Uterus (tissue), 4 donors: Measurements from ENCODE around the gene ZFX. TPM values are rescaled to one million over a fixed set of nuclear protein-coding genes. Genes with fewer than 3 reads are reported as not detected.
A peak's percentile ranks its signal among the peaks of the same experiment; 100 is the strongest.

Source experiments
- DNase-seq, 2 donors: peaks; one replicate each; pipeline ENCODE4 v3.0.0-alpha.2; 2019 to 2020
- H3K27ac ChIP-seq, 2 donors: fragments of 200-600 bp; sonication (generic); 1 replicate in 1 of 2; 2 replicates in 1 of 2; pipeline ENCODE4 v1.5.1; 2016 to 2018
- H3K27me3 ChIP-seq, 2 donors: fragments of 200-600 bp; sonication (generic); one replicate each; pipeline ENCODE4 v1.5.1; 2018 to 2019; ENCODE audit warnings: control low read depth in 1 of 2
- H3K36me3 ChIP-seq, 2 donors: fragments of 200-600 bp; sonication (generic); one replicate each; pipeline ENCODE4 v1.5.1; 2019; ENCODE audit warnings: control low read depth in 1 of 2
- H3K4me1 ChIP-seq, 2 donors: fragments of 200-600 bp; sonication (generic); one replicate each; pipeline ENCODE4 v1.5.1; 2018 to 2019; ENCODE audit warnings: control low read depth in 1 of 2
- H3K4me3 ChIP-seq, 2 donors: fragments of 200-600 bp; sonication (generic); 1 replicate in 1 of 2; 2 replicates in 1 of 2; pipeline ENCODE4 v1.5.1; 2018 to 2019; ENCODE audit warnings: mild to moderate bottlenecking in 1 of 2
- H3K9me3 ChIP-seq, 2 donors: fragments of 200-600 bp; sonication (generic); one replicate each; pipeline ENCODE4 v1.5.1; 2019; ENCODE audit warnings: control low read depth in 1 of 2
- POLR2A ChIP-seq, 2 donors: fragments of 450-650 bp; IDR thresholded peaks; one replicate each; pipeline ENCODE4 v1.6.1; 2016; ENCODE audit warnings: antibody characterized with exemption in 2 of 2, mild to moderate bottlenecking in 1 of 2, moderate library complexity in 1 of 2
- intact Hi-C: fragments of 100-400 bp; cut with DNase I; formaldehyde crosslinking; loops from one replicate; pipeline ENCODE4 v1.15.1; 2023; ENCODE audit warnings: low total_unique reads
- total RNA-seq, 4 donors: library from RNA; depleted of rRNA in 3 of 4; stranded (reverse); fragments of >200 nt in 3 of 4; gene quantifications; one replicate each; pipeline versions ENCODE4 v1.1.0 to v1.2.4, GENCODE V29; 2014 to 2023
- TF ChIP-seq, protein P1 (sequence below), 4 experiments: fragments of 200-600 bp in 2 of 4; fragments of 450-650 bp in 2 of 4; sonication (generic) in 2 of 4; IDR thresholded peaks; one replicate each; pipeline ENCODE4 v1.5.1; 2016 to 2019; ENCODE audit warnings: antibody characterized with exemption in 4 of 4, mild to moderate bottlenecking in 2 of 4, moderate library complexity in 1 of 4
- donor health status: DM: yes; HTN: yes; CAD: no.

ZFX gene
- total RNA-seq, 4 donors from 2014 or later: 60.6 to 211 (median 111) TPM

- Histone ChIP-seq H3K27me3 (no peaks in the 10 kb centered on the region), H3K36me3 (no peaks in the 10 kb centered on the region), H3K4me3 (no peak overlapping the region), H3K4me1 (no peaks in the 10 kb centered on the region), H3K27ac (no peak overlapping the region), H3K9me3 (no peaks in the 10 kb centered on the region)
- no peak for TF ChIP-seq POLR2A (IDR thresholded peaks at IDR 0.05)
- TF ChIP-seq, protein P1, sequence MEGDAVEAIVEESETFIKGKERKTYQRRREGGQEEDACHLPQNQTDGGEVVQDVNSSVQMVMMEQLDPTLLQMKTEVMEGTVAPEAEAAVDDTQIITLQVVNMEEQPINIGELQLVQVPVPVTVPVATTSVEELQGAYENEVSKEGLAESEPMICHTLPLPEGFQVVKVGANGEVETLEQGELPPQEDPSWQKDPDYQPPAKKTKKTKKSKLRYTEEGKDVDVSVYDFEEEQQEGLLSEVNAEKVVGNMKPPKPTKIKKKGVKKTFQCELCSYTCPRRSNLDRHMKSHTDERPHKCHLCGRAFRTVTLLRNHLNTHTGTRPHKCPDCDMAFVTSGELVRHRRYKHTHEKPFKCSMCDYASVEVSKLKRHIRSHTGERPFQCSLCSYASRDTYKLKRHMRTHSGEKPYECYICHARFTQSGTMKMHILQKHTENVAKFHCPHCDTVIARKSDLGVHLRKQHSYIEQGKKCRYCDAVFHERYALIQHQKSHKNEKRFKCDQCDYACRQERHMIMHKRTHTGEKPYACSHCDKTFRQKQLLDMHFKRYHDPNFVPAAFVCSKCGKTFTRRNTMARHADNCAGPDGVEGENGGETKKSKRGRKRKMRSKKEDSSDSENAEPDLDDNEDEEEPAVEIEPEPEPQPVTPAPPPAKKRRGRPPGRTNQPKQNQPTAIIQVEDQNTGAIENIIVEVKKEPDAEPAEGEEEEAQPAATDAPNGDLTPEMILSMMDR (IDR thresholded peaks at IDR 0.05): peak; percentile 27 to 43 (median 34)
- intact Hi-C loops: no loop called here
- no peak for DNase-seq
Observed at GRCh38 chrX:24241822-24242648, 92.5 kb downstream of the ZFX start.

- no peak overlapping the region for H3K4me3 ChIP-seq
- TF ChIP-seq, protein P1 (IDR thresholded peaks at IDR 0.05): no peak
- TF ChIP-seq POLR2A (IDR thresholded peaks at IDR 0.05): no peak
- H3K27ac ChIP-seq: no peak overlapping the region
- peak; percentile 61 to 63 for DNase-seq
- H3K9me3 ChIP-seq: no peaks in the 10 kb centered on the region
- intact Hi-C loops: no loop called here
- no peaks in the 10 kb centered on the region for H3K27me3 ChIP-seq
- no peaks in the 10 kb centered on the region for H3K36me3 ChIP-seq
- H3K4me1 ChIP-seq: no peaks in the 10 kb centered on the region
Observed at GRCh38 chrX:24242649-24243175, 93.2 kb downstream of the ZFX start.

GRCh38 chrX:24243188-24243587 is 93.7 kb downstream of the ZFX start:
- H3K36me3 ChIP-seq: no peaks in the 10 kb centered on the region
- no peak for DNase-seq
- no peaks in the 10 kb centered on the region for H3K9me3 ChIP-seq
- no peaks in the 10 kb centered on the region for H3K4me1 ChIP-seq
- H3K27me3 ChIP-seq: no peaks in the 10 kb centered on the region
- H3K4me3 ChIP-seq: no peak overlapping the region
- TF ChIP-seq, protein P1 (IDR thresholded peaks at IDR 0.05): no peak
- no peak for TF ChIP-seq POLR2A (IDR thresholded peaks at IDR 0.05)
- H3K27ac ChIP-seq: peak overlapping the region in 1 of 2 donors; percentile 24
- intact Hi-C loops: no loop called here

- Histone ChIP-seq H3K36me3 (no peaks in the 10 kb centered on the region), H3K27me3 (no peaks in the 10 kb centered on the region), H3K27ac (peak overlapping the region in 1 of 2 donors; percentile 24), H3K4me3 (no peak overlapping the region), H3K4me1 (no peaks in the 10 kb centered on the region), H3K9me3 (no peaks in the 10 kb centered on the region)
- DNase-seq: no peak
- TF ChIP-seq POLR2A (IDR thresholded peaks at IDR 0.05): no peak
- TF ChIP-seq, protein P1 (IDR thresholded peaks at IDR 0.05): no peak
- intact Hi-C loops: no loop called here
Observed at GRCh38 chrX:24243692-24244091, 94.2 kb downstream of the ZFX start.

DNA sequence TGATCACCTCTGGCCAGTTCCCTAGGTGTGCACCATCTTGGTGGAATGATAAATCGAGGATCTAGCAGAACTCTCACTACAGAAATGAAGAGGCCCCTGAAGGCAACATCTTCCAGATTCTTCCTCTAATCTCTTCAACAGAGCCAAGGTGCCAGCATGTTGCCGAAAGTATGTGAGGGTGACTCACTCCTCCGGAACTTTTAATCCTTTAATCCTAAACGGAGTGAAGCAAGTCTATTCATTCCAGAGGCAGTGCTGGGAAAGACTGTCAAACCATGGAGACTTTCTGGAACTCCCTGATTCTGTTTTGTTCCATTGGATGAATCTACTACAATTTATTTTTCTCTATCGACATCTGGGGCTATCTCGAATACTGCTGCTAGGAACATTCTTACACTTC is 95.7 kb downstream of the ZFX start:
- no peaks in the 10 kb centered on the region for H3K27me3 ChIP-seq
- no peak for TF ChIP-seq POLR2A (IDR thresholded peaks at IDR 0.05)
- TF ChIP-seq, protein P1 (IDR thresholded peaks at IDR 0.05): no peak
- H3K4me1 ChIP-seq: no peaks in the 10 kb centered on the region
- no peak overlapping the region for H3K27ac ChIP-seq
- no peak overlapping the region for H3K4me3 ChIP-seq
- DNase-seq: no peak
- no peaks in the 10 kb centered on the region for H3K9me3 ChIP-seq
- H3K36me3 ChIP-seq: no peaks in the 10 kb centered on the region
- intact Hi-C loops: no loop called here
